Measurements from ENCODE around the gene CGB2. TPM values are rescaled to one million over a fixed set of nuclear protein-coding genes. Genes with fewer than 3 reads are reported as not detected.

CGB2 gene
- total and polyA plus RNA-seq, 9 of the 15 experiments (the other 6 are each of a cell fraction or from before 2014, with no cell fraction given): 0.22 TPM; not detected in 8

DNA sequence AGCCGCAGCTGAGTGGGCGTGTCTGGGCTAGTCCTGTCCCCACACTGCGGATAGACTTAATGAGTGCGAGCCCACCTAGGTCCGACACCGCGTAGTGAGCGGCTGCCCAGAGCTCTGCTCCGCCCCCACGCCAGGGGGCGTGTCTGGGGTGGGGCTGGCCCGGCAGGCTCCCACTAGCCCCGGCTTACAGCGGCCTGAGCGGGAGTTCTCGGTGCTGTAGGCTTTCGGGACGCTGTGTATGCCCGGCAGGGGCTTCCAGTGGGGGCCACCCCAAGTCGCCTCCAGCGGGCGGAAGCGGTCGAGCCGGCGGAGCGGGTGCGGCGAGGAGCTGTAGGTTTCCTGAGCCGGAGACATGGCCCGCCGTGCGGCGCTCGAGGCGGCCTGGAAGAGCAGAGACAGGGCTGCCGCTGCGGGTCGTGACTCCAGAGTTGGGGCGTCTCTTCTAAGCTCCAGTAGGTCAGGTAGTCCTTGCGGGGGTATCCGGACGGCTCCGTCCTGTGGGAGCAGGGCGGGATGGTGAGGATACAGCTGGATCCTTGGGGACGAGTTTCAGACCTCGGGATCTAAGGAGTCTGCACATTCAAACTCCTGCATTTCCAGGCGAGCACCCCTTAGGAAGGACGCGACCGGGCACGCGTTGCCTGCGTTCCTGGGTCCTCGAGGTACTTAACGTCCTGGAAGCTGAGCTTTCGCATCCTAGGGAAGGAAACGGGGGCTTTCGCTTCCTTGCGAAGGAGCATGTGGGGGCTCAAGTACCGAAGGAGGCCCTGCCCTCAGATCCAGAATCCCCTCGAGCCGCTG, 24.6 kb downstream of the CGB2 start (continued):
- no peak for TF ChIP-seq FOS (IDR thresholded peaks at IDR 0.05; ENCODE audit: extremely low read depth, insufficient read length)
- TF ChIP-seq KDM2B (CRISPR knock-in tag; IDR thresholded peaks at IDR 0.05): peak; percentile 14
- peak; percentile 78; the same call in 1 of the 2 replicates for TF ChIP-seq ZBTB7A (IDR thresholded peaks at IDR 0.05; ENCODE audit: borderline replicate concordance, control insufficient read depth, low read depth, low read length)
- TF ChIP-seq EGR1 (conservative IDR thresholded peaks at IDR 0.05): peak; percentile 83
- TF ChIP-seq ZNF347 (CRISPR knock-in tag; IDR thresholded peaks at IDR 0.05; ENCODE audit: low read depth): no peak
- TF ChIP-seq KLF13 (tag; IDR thresholded peaks at IDR 0.05; ENCODE audit: borderline replicate concordance, low read depth): peak; percentile 86; the same call in 1 of the 2 replicates
- no peak for TF ChIP-seq MYBL2 (IDR thresholded peaks at IDR 0.05; ENCODE audit: low read depth)
- TF ChIP-seq MYBL2 (CRISPR knock-in tag; IDR thresholded peaks at IDR 0.05; ENCODE audit: borderline replicate concordance): no peak
- no peak for TF ChIP-seq CBX2 (IDR thresholded peaks at IDR 0.05; ENCODE audit: insufficient read depth, low read length, poor library complexity, severe bottlenecking)
- no peak for TF ChIP-seq CHD4 (IDR thresholded peaks at IDR 0.05; ENCODE audit: insufficient read depth, insufficient replicate concordance, low read depth, low read length, poor library complexity, severe bottlenecking)
- TF ChIP-seq, protein P1, sequence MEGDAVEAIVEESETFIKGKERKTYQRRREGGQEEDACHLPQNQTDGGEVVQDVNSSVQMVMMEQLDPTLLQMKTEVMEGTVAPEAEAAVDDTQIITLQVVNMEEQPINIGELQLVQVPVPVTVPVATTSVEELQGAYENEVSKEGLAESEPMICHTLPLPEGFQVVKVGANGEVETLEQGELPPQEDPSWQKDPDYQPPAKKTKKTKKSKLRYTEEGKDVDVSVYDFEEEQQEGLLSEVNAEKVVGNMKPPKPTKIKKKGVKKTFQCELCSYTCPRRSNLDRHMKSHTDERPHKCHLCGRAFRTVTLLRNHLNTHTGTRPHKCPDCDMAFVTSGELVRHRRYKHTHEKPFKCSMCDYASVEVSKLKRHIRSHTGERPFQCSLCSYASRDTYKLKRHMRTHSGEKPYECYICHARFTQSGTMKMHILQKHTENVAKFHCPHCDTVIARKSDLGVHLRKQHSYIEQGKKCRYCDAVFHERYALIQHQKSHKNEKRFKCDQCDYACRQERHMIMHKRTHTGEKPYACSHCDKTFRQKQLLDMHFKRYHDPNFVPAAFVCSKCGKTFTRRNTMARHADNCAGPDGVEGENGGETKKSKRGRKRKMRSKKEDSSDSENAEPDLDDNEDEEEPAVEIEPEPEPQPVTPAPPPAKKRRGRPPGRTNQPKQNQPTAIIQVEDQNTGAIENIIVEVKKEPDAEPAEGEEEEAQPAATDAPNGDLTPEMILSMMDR (IDR thresholded peaks at IDR 0.05 in 2 of 3, conservative IDR thresholded peaks at IDR 0.05 in 1 of 3; ENCODE audit: insufficient read depth in 2 of 3, low read depth in 1 of 3, low read length in 3 of 3): peak in 2 of 3 experiments; percentile 18 to 34; a peak in 2 of 6 replicates
- no peak for TF ChIP-seq RBM22 (IDR thresholded peaks at IDR 0.05; ENCODE audit: low read depth, low read length, poor library complexity, severe bottlenecking)
- TF ChIP-seq PML (IDR thresholded peaks at IDR 0.05; ENCODE audit: low read length): no peak
- no peak for TF ChIP-seq FOXM1 (IDR thresholded peaks at IDR 0.05; ENCODE audit: low read depth)
- TF ChIP-seq FOXM1 (CRISPR knock-in tag; IDR thresholded peaks at IDR 0.05; ENCODE audit: low read depth): no peak
- no peak for TF ChIP-seq ZNF561 (CRISPR knock-in tag; conservative IDR thresholded peaks at IDR 0.05)
- TF ChIP-seq SP2 (IDR thresholded peaks at IDR 0.05; ENCODE audit: extremely low read depth, low read depth, low read length, poor library complexity, severe bottlenecking): peak; percentile 29
- TF ChIP-seq HDAC1 (IDR thresholded peaks at IDR 0.05): peak in 1 of 2 experiments; percentile 45; a peak in 1 of 4 replicates
- no peak for TF ChIP-seq SRSF3 (IDR thresholded peaks at IDR 0.05; ENCODE audit: insufficient read depth, low read length)
- 0 out of 2 replicates have a peak, but pooled peaks have one; percentile 30 for TF ChIP-seq GABPB1 (CRISPR knock-in tag; IDR thresholded peaks at IDR 0.05)
- peak; percentile 62 for TF ChIP-seq PCBP1 (IDR thresholded peaks at IDR 0.05; ENCODE audit: low read depth, low read length, poor library complexity, severe bottlenecking)
- TF ChIP-seq CTBP1 (IDR thresholded peaks at IDR 0.05; ENCODE audit: borderline replicate concordance): peak; percentile 31; the same call in 1 of the 2 replicates
- TF ChIP-seq HCFC1 (IDR thresholded peaks at IDR 0.05; ENCODE audit: low read depth, low read length): 0 out of 2 replicates have a peak, but pooled peaks have one; percentile 20
- TF ChIP-seq KDM1A (IDR thresholded peaks at IDR 0.05): no peak
- peak; percentile 72 for TF ChIP-seq SP1 (CRISPR knock-in tag; IDR thresholded peaks at IDR 0.05)
- no peak for TF ChIP-seq ZNF75A (CRISPR knock-in tag; IDR thresholded peaks at IDR 0.05)
- TF ChIP-seq RCOR1 (IDR thresholded peaks at IDR 0.05; ENCODE audit: borderline replicate concordance in 1 of 2, low read depth in 2 of 2, low read length in 2 of 2): 0 out of 4 replicates have a peak, but pooled peaks of 1 of the 2 experiments have one; percentile 34

Measured in K562 (cell line).